GM21786 (cell line): ENCODE results near the gene LDLRAD2.

Experiments used
- ATAC-seq: cut with Tn5 transposase; IDR thresholded peaks from one replicate; pipeline ENCODE4 v1.9.1; 2021; ENCODE audit not compliant: unreplicated experiment

LDLRAD2 gene

GRCh38 chr1:21860971-21861370, 48.9 kb downstream of the LDLRAD2 start:
- no peak for ATAC-seq

- ATAC-seq: no peak
Observed at GRCh38 chr1:21861602-21862429, 49.8 kb downstream of the LDLRAD2 start.

- no peak for ATAC-seq
Observed at GRCh38 chr1:21863981-21864380, 51.9 kb downstream of the LDLRAD2 start.

- no peak for ATAC-seq
Observed at GRCh38 chr1:21864730-21865129, 52.7 kb downstream of the LDLRAD2 start.

- ATAC-seq: no peak
Observed at GRCh38 chr1:21865609-21865942, 53.5 kb downstream of the LDLRAD2 start.

DNA sequence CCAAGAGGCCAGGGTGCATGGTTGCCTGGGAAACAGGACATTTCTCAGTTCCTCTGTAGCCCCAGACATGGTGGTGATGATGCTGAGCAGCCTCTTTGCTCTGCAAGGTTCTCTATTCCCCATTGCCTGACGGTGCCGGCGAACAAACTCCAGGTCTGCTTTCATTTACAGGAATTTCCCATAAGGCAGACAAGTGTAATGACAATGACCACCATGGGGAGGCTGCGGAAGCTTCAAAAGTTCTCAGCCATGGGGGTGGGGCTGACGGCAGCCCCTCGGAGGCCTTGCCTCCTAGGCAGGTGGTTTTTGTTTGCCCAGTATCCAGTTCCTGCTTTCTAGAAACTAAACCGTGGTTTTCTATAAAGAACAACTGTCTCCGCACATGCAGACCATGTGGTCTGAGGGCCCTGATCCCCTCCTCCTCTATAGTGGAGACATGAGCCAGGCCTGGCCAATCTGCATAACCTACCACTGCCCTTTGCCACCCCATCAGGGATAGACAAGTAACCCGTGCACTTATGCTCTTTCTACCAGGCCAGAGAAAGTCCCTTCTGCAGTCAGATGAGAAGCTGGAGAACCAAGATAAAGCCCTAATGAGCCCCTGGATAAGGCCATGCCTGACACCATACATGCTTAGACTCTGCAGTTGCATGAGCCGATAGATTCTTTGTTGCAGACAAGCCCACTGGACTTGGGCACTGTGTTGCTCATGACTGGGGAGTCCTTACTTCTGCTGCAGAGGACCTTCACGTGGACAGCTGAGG, 54.1 kb downstream of the LDLRAD2 start:
- ATAC-seq: peak; percentile 72

DNA sequence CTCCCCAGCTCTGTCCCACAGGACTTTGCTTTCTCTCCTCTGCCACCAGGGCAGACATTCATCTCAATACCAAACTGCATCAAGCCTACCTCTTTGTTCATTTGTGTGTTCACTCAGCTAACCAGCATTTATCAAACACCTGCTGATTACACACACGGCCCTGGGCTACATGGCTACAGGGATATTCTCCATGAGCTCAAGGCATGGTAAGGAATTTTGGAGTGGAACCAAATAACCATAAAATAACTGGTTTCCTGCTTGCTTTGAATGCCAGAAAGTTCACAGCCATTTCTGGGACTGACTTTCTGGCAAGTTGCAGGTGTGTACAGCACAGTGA, 54.6 kb downstream of the LDLRAD2 start:
- ATAC-seq: no peak

- no peak for ATAC-seq
Observed at GRCh38 chr1:21867451-21867996, 55.5 kb downstream of the LDLRAD2 start.

- no peak for ATAC-seq
Observed at GRCh38 chr1:21868482-21868881, 56.4 kb downstream of the LDLRAD2 start.

GRCh38 chr1:21868941-21869454, 56.9 kb downstream of the LDLRAD2 start:
- ATAC-seq: no peak

- ATAC-seq: no peak
Observed at GRCh38 chr1:21869620-21870121, 57.6 kb downstream of the LDLRAD2 start.

DNA sequence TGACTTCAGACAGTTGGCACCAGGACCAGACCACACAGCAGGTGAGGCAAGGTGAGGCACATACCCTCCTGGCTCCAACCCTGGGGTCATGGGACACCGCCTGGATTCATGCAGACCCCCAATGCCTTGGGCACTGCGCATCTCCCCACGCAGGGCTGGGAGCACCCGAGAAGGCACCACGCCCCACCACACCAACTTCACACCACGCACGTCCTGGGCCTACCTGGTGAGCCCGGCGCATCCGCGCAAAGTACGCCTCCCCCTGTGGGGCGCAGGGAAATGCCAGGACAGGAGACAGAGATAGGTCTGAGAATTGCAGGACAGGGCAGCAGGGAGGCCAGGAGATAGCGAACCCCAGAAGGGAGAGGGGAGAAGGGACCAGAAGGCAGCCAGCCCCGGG, 58.5 kb downstream of the LDLRAD2 start:
- ATAC-seq: no peak

DNA sequence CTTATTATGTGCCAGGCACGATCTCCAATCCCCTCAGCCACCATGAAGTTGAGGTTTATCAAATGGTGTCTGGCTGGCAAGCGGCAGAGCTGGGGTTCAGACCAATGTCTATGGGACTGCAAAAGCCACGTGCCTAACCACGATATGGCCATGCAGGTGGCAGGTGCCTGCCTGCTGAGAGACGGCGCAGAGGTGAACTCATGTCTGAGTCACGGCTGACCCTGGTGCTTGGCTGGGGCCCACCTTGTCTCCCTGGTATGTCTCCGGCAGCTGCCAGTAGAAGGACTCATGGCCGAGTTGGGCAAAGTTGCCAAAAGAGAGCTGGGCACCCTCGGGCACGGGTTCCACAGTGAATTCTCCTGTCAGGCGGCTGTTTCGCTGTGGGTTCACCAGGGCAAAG, 59.9 kb downstream of the LDLRAD2 start:
- ATAC-seq: no peak

- no peak for ATAC-seq
Observed at GRCh38 chr1:21872445-21873079, 60.5 kb downstream of the LDLRAD2 start.

DNA sequence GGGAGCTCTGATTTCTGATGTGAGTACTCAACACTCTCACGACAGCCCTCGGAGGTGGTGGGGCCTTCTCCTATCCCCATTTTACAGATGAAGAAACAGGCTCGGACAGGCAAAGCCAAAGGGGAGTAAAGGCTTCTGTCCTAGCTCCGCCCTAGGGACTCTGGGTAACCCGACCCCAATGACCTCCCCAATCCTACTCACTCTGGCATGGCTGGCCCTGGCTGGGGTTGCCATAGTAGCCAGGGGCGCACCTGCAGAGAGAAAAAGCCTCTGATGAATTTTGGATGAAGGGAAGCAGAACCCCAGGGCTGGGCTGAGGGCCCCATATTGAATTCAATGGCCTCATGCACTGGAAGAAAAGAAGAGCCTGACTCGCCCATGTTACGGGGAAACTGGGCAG, 61.1 kb downstream of the LDLRAD2 start:
- ATAC-seq: no peak

- no peak for ATAC-seq
Observed at GRCh38 chr1:21873761-21874160, 61.7 kb downstream of the LDLRAD2 start.

DNA sequence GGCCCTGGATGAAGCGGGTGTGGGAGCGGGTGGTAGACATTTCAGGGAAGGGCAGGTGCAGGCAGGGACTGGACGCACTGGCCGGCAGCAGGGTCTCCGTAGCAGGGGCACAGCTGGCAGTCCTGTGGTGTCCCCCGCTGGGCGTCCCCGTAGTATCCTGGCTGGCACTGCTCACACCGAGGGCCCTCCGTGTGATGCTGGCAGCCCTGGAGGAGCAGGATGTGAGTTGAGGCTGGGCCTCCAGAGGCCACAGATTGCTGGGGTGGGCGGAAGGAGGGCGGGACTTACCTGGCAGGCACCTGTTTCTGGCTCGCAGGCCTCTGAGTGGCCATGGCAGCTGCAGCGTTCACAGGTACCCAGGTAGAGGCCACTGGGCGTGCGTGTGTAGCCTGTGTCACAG, 62.3 kb downstream of the LDLRAD2 start:
- no peak for ATAC-seq
